Measurements from ENCODE around the gene EDN2. TPM values are rescaled to one million over a fixed set of nuclear protein-coding genes. Genes with fewer than 3 reads are reported as not detected.

Gene EDN2
- polyA plus RNA-seq, 1 donor from 2014 or later = not detected

DNA sequence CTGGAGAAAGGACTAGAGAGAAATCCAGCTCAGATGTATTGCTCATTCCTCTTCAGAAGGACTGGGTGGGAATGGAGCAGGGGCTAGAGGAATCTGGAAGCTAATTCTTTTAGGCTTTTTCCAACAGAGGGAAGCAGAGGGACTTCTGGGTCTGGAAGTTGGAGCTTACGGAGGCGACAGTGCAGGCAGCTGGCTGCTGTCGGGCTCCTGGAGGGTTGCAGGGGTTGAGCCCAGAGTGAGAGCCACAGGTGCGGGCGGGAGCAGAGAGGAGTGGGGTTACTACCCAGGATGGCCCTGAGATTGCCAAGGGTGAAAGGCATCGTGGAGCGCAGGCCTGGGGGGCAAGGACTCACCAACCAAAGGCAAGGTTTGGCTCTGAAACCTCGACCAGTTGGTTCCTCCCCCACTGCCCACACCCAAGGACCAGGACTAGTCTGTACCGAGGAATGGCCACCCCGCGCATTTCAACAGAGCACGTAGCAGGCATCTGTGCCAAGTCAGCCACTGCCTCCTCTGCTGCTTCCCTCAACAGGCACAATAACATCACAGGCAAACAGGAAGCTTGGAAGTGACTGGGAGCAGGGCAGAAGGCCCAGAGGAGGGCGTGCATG is 22.7 kb upstream of the EDN2 start:
- no peaks in the 10 kb centered on the region for H3K36me3 ChIP-seq (ENCODE audit: insufficient read depth, low read length)
- H3K4me2 ChIP-seq (ENCODE audit: low read length) = no peak overlapping the region
- no peak overlapping the region for H3K9ac ChIP-seq (ENCODE audit: low read length)
- no peak for TF ChIP-seq POLR2AphosphoS5 (IDR thresholded peaks at IDR 0.05)
- TF ChIP-seq, protein P1, sequence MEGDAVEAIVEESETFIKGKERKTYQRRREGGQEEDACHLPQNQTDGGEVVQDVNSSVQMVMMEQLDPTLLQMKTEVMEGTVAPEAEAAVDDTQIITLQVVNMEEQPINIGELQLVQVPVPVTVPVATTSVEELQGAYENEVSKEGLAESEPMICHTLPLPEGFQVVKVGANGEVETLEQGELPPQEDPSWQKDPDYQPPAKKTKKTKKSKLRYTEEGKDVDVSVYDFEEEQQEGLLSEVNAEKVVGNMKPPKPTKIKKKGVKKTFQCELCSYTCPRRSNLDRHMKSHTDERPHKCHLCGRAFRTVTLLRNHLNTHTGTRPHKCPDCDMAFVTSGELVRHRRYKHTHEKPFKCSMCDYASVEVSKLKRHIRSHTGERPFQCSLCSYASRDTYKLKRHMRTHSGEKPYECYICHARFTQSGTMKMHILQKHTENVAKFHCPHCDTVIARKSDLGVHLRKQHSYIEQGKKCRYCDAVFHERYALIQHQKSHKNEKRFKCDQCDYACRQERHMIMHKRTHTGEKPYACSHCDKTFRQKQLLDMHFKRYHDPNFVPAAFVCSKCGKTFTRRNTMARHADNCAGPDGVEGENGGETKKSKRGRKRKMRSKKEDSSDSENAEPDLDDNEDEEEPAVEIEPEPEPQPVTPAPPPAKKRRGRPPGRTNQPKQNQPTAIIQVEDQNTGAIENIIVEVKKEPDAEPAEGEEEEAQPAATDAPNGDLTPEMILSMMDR (IDR thresholded peaks at IDR 0.05; ENCODE audit: poor library complexity, severe bottlenecking) = no peak
- TF ChIP-seq, protein P2, sequence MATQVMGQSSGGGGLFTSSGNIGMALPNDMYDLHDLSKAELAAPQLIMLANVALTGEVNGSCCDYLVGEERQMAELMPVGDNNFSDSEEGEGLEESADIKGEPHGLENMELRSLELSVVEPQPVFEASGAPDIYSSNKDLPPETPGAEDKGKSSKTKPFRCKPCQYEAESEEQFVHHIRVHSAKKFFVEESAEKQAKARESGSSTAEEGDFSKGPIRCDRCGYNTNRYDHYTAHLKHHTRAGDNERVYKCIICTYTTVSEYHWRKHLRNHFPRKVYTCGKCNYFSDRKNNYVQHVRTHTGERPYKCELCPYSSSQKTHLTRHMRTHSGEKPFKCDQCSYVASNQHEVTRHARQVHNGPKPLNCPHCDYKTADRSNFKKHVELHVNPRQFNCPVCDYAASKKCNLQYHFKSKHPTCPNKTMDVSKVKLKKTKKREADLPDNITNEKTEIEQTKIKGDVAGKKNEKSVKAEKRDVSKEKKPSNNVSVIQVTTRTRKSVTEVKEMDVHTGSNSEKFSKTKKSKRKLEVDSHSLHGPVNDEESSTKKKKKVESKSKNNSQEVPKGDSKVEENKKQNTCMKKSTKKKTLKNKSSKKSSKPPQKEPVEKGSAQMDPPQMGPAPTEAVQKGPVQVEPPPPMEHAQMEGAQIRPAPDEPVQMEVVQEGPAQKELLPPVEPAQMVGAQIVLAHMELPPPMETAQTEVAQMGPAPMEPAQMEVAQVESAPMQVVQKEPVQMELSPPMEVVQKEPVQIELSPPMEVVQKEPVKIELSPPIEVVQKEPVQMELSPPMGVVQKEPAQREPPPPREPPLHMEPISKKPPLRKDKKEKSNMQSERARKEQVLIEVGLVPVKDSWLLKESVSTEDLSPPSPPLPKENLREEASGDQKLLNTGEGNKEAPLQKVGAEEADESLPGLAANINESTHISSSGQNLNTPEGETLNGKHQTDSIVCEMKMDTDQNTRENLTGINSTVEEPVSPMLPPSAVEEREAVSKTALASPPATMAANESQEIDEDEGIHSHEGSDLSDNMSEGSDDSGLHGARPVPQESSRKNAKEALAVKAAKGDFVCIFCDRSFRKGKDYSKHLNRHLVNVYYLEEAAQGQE (IDR thresholded peaks at IDR 0.05; ENCODE audit: borderline replicate concordance) = no peak
- no peaks in the 10 kb centered on the region for H3F3A ChIP-seq (ENCODE audit: insufficient read depth, low read length, poor library complexity, severe bottlenecking)
- H3K4me3 ChIP-seq (ENCODE audit: low read length) = no peak overlapping the region
- no peaks in the 10 kb centered on the region for H4K20me1 ChIP-seq (ENCODE audit: insufficient read depth)
- no peaks in the 10 kb centered on the region for H3K79me2 ChIP-seq (replicated peaks; ENCODE audit: insufficient read depth, low read length)
- H3K9me2 ChIP-seq (ENCODE audit: insufficient read depth, low read length) = no peaks in the 10 kb centered on the region
- H3K9me3 ChIP-seq (ENCODE audit: low read length) = no peaks in the 10 kb centered on the region
- H3K27ac ChIP-seq (ENCODE audit: low read length) = no peak overlapping the region
- no peak overlapping the region for H2AFZ ChIP-seq (ENCODE audit: low read depth, low read length)
- no peaks in the 10 kb centered on the region for H3K27me3 ChIP-seq (ENCODE audit: insufficient read depth, low read depth, low read length)

DNA sequence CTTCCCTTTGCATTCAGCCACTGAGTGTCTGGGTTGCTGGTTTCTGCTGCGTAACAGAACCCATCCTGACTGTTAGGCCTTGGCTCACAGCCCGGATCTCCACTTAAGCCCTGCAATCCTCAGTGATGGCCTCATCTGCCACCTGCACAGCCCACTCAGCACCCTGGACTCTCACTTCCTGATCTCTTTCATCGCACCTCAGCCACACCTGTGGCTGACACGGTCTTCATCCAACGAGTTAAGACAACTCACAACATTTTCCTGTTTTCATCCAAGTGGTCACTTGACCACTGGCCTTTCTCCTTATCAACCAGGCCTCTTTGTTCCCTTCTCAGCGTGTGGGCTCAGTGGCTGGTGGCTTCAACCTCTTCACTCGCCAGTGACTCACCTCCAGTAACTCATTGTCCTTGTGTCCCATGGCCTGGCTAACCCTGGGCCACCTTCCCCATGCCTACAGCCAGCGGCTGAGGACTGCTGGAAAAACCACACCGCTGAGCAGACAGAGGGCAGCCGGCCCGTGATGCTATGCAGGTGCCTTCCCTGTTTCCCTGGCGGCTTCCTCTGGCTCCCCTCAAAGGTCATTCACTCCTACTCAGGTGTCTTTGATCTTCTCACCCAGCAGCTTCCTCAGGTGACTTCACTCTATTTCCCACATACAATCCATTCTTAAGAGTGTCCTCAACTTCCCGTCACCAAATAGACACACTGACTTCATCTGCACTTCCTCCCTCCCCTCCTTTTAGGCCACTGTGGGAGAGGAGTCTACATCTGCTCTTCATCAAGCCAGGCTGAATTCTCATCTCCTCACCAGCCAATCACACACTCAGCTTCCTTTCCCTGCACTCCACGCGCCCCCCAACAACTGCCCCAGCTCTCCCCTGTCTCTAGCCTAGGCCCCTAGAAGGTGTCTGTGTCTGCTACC is 19.9 kb upstream of the EDN2 start:
- H3K27me3 ChIP-seq (ENCODE audit: insufficient read depth, low read depth, low read length) = no peaks in the 10 kb centered on the region
- no peaks in the 10 kb centered on the region for H3F3A ChIP-seq (ENCODE audit: insufficient read depth, low read length, poor library complexity, severe bottlenecking)
- no peak overlapping the region for H3K27ac ChIP-seq (ENCODE audit: low read length)
- H3K79me2 ChIP-seq (replicated peaks; ENCODE audit: insufficient read depth, low read length) = no peaks in the 10 kb centered on the region
- H4K20me1 ChIP-seq (ENCODE audit: insufficient read depth) = no peaks in the 10 kb centered on the region
- no peaks in the 10 kb centered on the region for H3K9me2 ChIP-seq (ENCODE audit: insufficient read depth, low read length)
- H3K4me3 ChIP-seq (ENCODE audit: low read length) = no peak overlapping the region
- no peaks in the 10 kb centered on the region for H3K9me3 ChIP-seq (ENCODE audit: low read length)
- no peak overlapping the region for H3K9ac ChIP-seq (ENCODE audit: low read length)
- TF ChIP-seq, protein P1 (IDR thresholded peaks at IDR 0.05; ENCODE audit: poor library complexity, severe bottlenecking) = no peak
- TF ChIP-seq, protein P2 (IDR thresholded peaks at IDR 0.05; ENCODE audit: borderline replicate concordance) = no peak
- TF ChIP-seq SMC3 (conservative IDR thresholded peaks at IDR 0.05; ENCODE audit: poor library complexity) (no peak), TAF1 (IDR thresholded peaks at IDR 0.05; ENCODE audit: low read depth) (no peak), MXI1 (conservative IDR thresholded peaks at IDR 0.05; ENCODE audit: poor library complexity, severe bottlenecking) (no peak), EP300 (conservative IDR thresholded peaks at IDR 0.05; ENCODE audit: poor library complexity, severe bottlenecking) (no peak), EZH2 (IDR thresholded peaks at IDR 0.05; ENCODE audit: borderline replicate concordance, insufficient read depth, low read length, poor library complexity, severe bottlenecking) (no peak), RAD21 (conservative IDR thresholded peaks at IDR 0.05) (no peak), POLR2AphosphoS5 (IDR thresholded peaks at IDR 0.05) (no peak)
- H3K36me3 ChIP-seq (ENCODE audit: insufficient read depth, low read length) = no peaks in the 10 kb centered on the region
- no peak overlapping the region for H3K4me2 ChIP-seq (ENCODE audit: low read length)
- H2AFZ ChIP-seq (ENCODE audit: low read depth, low read length) = no peak overlapping the region
